Right lobe of liver (tissue), 4 donors: ENCODE results near the gene ERV3-1.

Experiments
- CTCF ChIP-seq, 4 donors: fragments of 200-600 bp in 3 of 4; fragments of 450-650 bp in 1 of 4; IDR thresholded peaks; one replicate each; pipeline versions ENCODE4 v1.5.1 to v1.8.0; 2016 to 2022; ENCODE audit warnings: antibody characterized with exemption in 4 of 4, mild to moderate bottlenecking in 2 of 4
- POLR2A ChIP-seq: fragments of 450-650 bp; IDR thresholded peaks from one replicate; pipeline ENCODE4 v1.6.1; 2017; ENCODE audit warnings: antibody characterized with exemption, mild to moderate bottlenecking
- donor health status: DM: no; HTN: no; CAD: no.
- donor health status: DM: no; HTN: no; CAD: no.
- donor health status: DM: no; HTN: yes; CAD: no.

- no peak for TF ChIP-seq POLR2A
- TF ChIP-seq CTCF (IDR thresholded peaks at IDR 0.05), result no peak
Observed at GRCh38 chr7:64965594-64965993, 40.9 kb downstream of the ERV3-1 start.
